Activated CD8-positive, alpha-beta memory T cell treated with anti-CD3 and anti-CD28 coated beads for 4 hours (primary cell): ENCODE measurements around the gene ASIC5.
"Not testable (repeated sequence)": the region's sequence is repeated elsewhere in the genome, so short reads cannot be mapped to it uniquely, and the experiment has no call there.

Experiments
- DNase-seq, 2 donors: peaks; one replicate each; pipeline ENCODE4 v3.0.0-alpha.2; 2020; ENCODE audit warnings: low read depth in 2 of 2

The ASIC5 gene

DNA sequence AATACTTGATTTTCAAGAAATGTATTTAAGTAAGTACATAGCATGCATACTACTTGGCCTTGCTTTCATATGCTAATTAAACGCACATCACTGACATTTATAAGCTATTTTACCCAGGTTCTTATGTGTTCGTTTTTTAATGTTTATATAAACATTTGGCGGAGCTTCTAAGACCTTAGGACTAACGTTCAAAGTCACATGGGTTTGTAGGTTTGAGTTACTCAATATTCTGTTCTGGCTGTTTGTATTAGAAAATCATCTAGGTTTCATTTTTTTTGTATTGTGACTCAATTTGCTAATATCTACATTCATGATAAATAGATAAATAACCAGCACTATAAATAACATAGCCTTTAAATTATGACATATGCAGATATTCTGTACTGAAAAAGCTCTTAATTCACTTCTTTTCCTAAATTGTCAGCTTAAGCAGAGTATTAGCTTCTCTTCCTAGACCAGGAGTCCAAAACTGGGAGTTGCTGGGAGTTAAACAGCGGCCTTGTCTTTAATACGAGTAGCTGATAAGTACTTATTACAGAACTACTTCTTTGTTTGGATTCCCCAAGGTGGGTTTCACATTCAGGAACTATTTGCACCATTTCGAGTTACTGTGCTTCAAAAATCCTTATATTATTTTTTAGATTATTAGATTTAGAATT, 65.3 kb downstream of the ASIC5 start:
- DNase-seq, result no peak

GRCh38 chr4:155799794-155800123, 66.3 kb downstream of the ASIC5 start:
- DNase-seq, result no peak

DNA sequence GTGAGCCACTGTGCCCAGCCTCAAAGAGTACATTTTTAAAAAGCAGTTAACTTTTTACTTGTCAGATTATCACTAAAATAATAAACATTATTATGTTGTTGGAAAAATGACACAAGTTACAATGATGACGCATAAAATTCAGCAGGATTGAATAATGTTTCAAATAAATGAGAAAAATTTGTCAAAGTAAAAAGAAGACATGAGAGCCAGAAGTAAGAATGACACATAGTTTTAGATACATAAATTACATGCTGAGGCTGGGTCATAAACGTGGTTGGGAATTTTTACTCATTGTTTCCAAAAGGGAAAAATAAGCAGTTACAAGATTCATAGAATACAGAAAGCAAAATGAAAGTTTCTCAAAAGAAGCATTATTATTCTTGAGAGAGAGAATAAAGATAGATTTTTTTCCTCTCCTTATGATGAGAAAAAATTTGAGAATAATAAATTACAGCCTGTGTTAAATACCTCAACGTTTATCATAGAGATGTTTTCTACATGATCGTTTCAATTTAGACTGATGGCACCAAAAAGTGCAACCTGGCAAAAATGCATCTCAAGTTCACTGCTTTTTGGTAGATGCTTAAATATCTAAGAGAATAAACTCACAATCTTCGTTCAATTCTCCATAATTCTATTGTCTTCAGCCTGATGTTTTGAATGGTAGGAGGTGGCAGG, 66.8 kb downstream of the ASIC5 start:
- no peak for DNase-seq

DNA sequence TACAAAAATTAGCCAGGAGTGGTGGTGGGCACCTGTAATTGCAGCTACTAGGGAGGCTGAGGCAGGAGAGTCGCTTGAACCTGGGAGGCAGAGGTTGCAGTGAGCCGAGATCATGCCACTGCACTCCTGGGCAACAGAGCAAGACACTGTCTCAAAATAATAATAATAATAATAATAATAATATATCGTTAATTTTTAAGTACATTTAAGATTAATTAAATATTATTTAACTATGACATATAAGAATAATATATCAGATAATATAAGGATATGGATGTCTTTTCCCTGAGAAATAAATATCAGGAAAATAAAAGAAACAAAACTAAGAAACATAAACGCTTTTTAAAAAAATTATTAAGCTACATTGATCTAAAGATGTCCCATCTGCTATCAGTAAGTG, 68.5 kb downstream of the ASIC5 start:
- not testable (repeated sequence) for DNase-seq

- DNase-seq, result no peak
These were observed 70.1 kb downstream of the ASIC5 start for GRCh38 chr4:155795991-155796390.

GRCh38 chr4:155794589-155795236, 71.4 kb downstream of the ASIC5 start:
- no peak for DNase-seq

- no peak for DNase-seq
These were observed 76.1 kb downstream of the ASIC5 start for GRCh38 chr4:155789982-155790381.

DNA sequence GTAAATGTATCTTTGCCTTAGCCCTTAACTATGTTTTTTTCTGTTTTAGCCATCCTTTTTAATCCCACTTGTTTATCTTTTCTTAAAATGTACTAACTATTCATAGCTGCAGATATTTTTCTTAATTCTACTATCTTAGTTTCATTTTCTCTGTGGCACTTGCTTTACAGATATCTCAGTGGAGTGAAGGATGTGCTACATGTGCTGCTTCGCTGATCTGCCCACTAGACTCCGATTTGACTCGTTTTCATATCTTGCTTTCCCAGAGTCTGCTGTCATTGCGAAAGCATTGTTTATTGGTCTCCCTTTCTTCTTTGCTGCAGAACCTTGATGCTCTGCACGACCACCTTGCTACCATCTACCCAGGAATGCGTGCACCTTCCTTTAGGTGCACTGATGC, 76.7 kb downstream of the ASIC5 start:
- DNase-seq, result no peak

- DNase-seq, result no peak
These were observed 78.9 kb downstream of the ASIC5 start for GRCh38 chr4:155787113-155787710.

GRCh38 chr4:155785828-155786227, 80.2 kb downstream of the ASIC5 start:
- DNase-seq, result no peak

DNA sequence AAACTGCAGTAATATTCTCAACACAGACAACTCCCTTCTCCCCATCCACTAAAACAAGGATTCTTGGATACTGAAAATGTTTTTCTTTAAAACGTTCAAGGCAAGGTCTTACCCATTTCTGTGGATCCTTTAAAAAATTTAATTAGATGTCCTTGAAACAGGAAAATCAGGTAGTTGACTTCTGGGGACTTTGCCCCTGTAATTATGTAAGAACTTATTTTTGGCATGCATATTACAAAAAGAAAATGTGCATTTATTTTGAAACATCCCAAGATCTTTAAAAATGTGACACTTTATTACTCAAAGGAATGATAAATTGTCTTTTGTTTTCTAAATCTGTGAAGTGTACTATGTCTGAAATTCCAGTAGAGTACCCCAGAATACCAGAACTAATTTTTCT, 81.4 kb downstream of the ASIC5 start:
- no peak for DNase-seq

GRCh38 chr4:155781249-155781831, 84.7 kb downstream of the ASIC5 start:
- no peak for DNase-seq

- DNase-seq, result no peak
These were observed 85.3 kb downstream of the ASIC5 start for GRCh38 chr4:155780775-155781174.
